ENCODE data around the gene GRB10.

GRCh38 chr7:50580057-50580456 is 202.6 kb downstream of the GRB10 start:
- TF ChIP-seq CTCF (IDR thresholded peaks at IDR 0.05) (no peak), POLR2AphosphoS5 (IDR thresholded peaks at IDR 0.05) (no peak), POLR2A (IDR thresholded peaks at IDR 0.05) (no peak)

All from breast epithelium (tissue), 3 donors.